HG03575 (cell line): ENCODE data around the gene CDC23.
"Not testable (repeated sequence)": the region's sequence is repeated elsewhere in the genome, so short reads cannot be mapped to it uniquely, and the experiment has no call there.

Experiments
- ATAC-seq: cut with Tn5 transposase; IDR thresholded peaks from one replicate; pipeline ENCODE4 v1.9.1; 2021; ENCODE audit not compliant: unreplicated experiment, insufficient number of reproducible peaks, low FRiP score; ENCODE audit errors: extremely low read depth

Gene CDC23

GRCh38 chr5:138213161-138214029 is at the start of gene CDC23:
Gene CDC23 (minus strand): TSS chr5:138213323. CDS start chr5:138213312, 11 bp downstream.
- ATAC-seq, result peak; percentile 68

GRCh38 chr5:138258704-138259292 is 45.7 kb upstream of the CDC23 start:
- no peak for ATAC-seq

- no peak for ATAC-seq
These were observed 44.5 kb upstream of the CDC23 start for GRCh38 chr5:138257583-138257982.

- no peak for ATAC-seq
These were observed 39.8 kb upstream of the CDC23 start for GRCh38 chr5:138252944-138253343.

GRCh38 chr5:138247800-138248199 is 34.7 kb upstream of the CDC23 start:
- ATAC-seq, result not testable (repeated sequence)

- ATAC-seq, result no peak
These were observed 33.7 kb upstream of the CDC23 start for GRCh38 chr5:138246822-138247221.

GRCh38 chr5:138246334-138246733 is 33.2 kb upstream of the CDC23 start:
- no peak for ATAC-seq

GRCh38 chr5:138245717-138246116 is 32.6 kb upstream of the CDC23 start:
- ATAC-seq, result no peak

GRCh38 chr5:138243794-138244193 is 30.7 kb upstream of the CDC23 start:
- no peak for ATAC-seq

GRCh38 chr5:138241688-138242571 is 28.8 kb upstream of the CDC23 start:
- ATAC-seq, result no peak

GRCh38 chr5:138240650-138241385 is 27.7 kb upstream of the CDC23 start:
- ATAC-seq, result no peak

GRCh38 chr5:138238034-138238433 is 24.9 kb upstream of the CDC23 start:
- ATAC-seq, result no peak

GRCh38 chr5:138234651-138235050 is 21.5 kb upstream of the CDC23 start:
- no peak for ATAC-seq

GRCh38 chr5:138233280-138233679 is 20.2 kb upstream of the CDC23 start:
- ATAC-seq, result no peak

- ATAC-seq, result no peak
These were observed 18.0 kb upstream of the CDC23 start for GRCh38 chr5:138230981-138231589.

- no peak for ATAC-seq
These were observed 17.1 kb upstream of the CDC23 start for GRCh38 chr5:138230261-138230660.

- ATAC-seq, result no peak
These were observed 16.3 kb upstream of the CDC23 start for GRCh38 chr5:138229387-138229786.

- no peak for ATAC-seq
These were observed 13.8 kb upstream of the CDC23 start for GRCh38 chr5:138226910-138227309.
